Left lobe of liver (tissue), 2 donors: ENCODE measurements around the gene INPP5J. TPM values are rescaled to one million over a fixed set of nuclear protein-coding genes. Genes with fewer than 3 reads are reported as not detected.
"Not testable (repeated sequence)": the region's sequence is repeated elsewhere in the genome, so short reads cannot be mapped to it uniquely, and the experiment has no call there.

ENCODE experiments used
- ATAC-seq: fragments of 200-7000 bp; cut with Tn5 transposase; one replicate; pipeline ENCODE4 v1.9.1; 2020; ENCODE audit warnings: mild to moderate bottlenecking, moderate library complexity
- DNase-seq: peaks from one replicate; pipeline ENCODE4 v3.0.0-alpha.2; 2020; ENCODE audit warnings: low spot score
- total RNA-seq: library from RNA; stranded (reverse); gene quantifications from one replicate; pipeline ENCODE4 v1.2.1, GENCODE V29; 2021
- donor health status: DM: no; HTN: no; CAD: no; lungs with moderate emphysema.
- donor health status: DM: no; HTN: yes; CAD: no.

Gene INPP5J
- total RNA-seq, 1 donor from 2014 or later: 0.25 TPM

- DNase-seq (no peak), ATAC-seq (no peak)
These were observed 35.0 kb upstream of the INPP5J start for GRCh38 chr22:31087744-31088215.

GRCh38 chr22:31088233-31088986, 34.4 kb upstream of the INPP5J start:
- no peak for ATAC-seq
- peak; percentile 46 for DNase-seq

GRCh38 chr22:31089160-31090100, 33.3 kb upstream of the INPP5J start:
- ATAC-seq: peak; percentile 61

GRCh38 chr22:31090217-31091085, 32.3 kb upstream of the INPP5J start:
- DNase-seq (no peak), ATAC-seq (no peak)

More at GRCh38 chr22:31089160-31090100, 33.3 kb upstream of the INPP5J start:
- peak; percentile 59 for DNase-seq

GRCh38 chr22:31091106-31091975, 31.4 kb upstream of the INPP5J start:
- ATAC-seq: no peak
- no peak for DNase-seq

GRCh38 chr22:31092161-31092560, 30.6 kb upstream of the INPP5J start:
- ATAC-seq (no peak), DNase-seq (no peak)

- no peak for DNase-seq
- ATAC-seq: no peak
These were observed 29.5 kb upstream of the INPP5J start for GRCh38 chr22:31093086-31093850.

- no peak for DNase-seq
- peak; percentile 14 for ATAC-seq
These were observed 28.7 kb upstream of the INPP5J start for GRCh38 chr22:31094021-31094551.

- no peak for ATAC-seq
- no peak for DNase-seq
These were observed 28.0 kb upstream of the INPP5J start for GRCh38 chr22:31094741-31095140.

- ATAC-seq: no peak
- no peak for DNase-seq
These were observed 27.0 kb upstream of the INPP5J start for GRCh38 chr22:31095637-31096249.

GRCh38 chr22:31096657-31097279, 26.0 kb upstream of the INPP5J start:
- DNase-seq (no peak), ATAC-seq (no peak)

GRCh38 chr22:31097539-31097938, 25.2 kb upstream of the INPP5J start:
- not testable (repeated sequence) for ATAC-seq, DNase-seq

- DNase-seq (no peak), ATAC-seq (no peak)
These were observed 24.7 kb upstream of the INPP5J start for GRCh38 chr22:31097941-31098631.

- no peak for DNase-seq
These were observed 24.1 kb upstream of the INPP5J start for GRCh38 chr22:31098632-31099110.

GRCh38 chr22:31099386-31099785, 23.4 kb upstream of the INPP5J start:
- no peak for ATAC-seq
- no peak for DNase-seq

More at GRCh38 chr22:31098632-31099110, 24.1 kb upstream of the INPP5J start:
- ATAC-seq: no peak

- DNase-seq (no peak), ATAC-seq (no peak)
These were observed 22.7 kb upstream of the INPP5J start for GRCh38 chr22:31099841-31100761.
